ENCODE results near the gene LIN37.
A peak's percentile ranks its signal among the peaks of the same experiment; 100 is the strongest.
"Not testable (repeated sequence)": the region's sequence is repeated elsewhere in the genome, so short reads cannot be mapped to it uniquely, and the experiment has no call there.

LIN37 gene

GRCh38 chr19:35760711-35761349 is 12.5 kb downstream of the LIN37 start:
- Histone ChIP-seq H3K36me3 (ENCODE audit: control insufficient read depth, insufficient read depth, low read length) (peaks cover 14% of the 10 kb centered on the region), H3K4me3 (ENCODE audit: insufficient read depth, low read depth, low read length) (no peak overlapping the region)
- 95 to 96% methylated on average over 4 of the region's 4 CpGs for WGBS, 2 experiments

GRCh38 chr19:35764432-35765315 is 16.3 kb downstream of the LIN37 start:
- 93 to 95% methylated on average over 17 of the region's 17 CpGs for WGBS, 2 experiments
- H3K27me3 ChIP-seq (ENCODE audit: control insufficient read depth, insufficient read depth, low read length, poor library complexity, severe bottlenecking) = no peaks in the 10 kb centered on the region
- H3K36me3 ChIP-seq (ENCODE audit: control insufficient read depth, insufficient read depth, low read length) = peaks cover 14% of the 10 kb centered on the region
- no peaks in the 10 kb centered on the region for H3K9me3 ChIP-seq (ENCODE audit: control insufficient read depth, low read length)
- no peak overlapping the region for H3K27ac ChIP-seq (ENCODE audit: insufficient read depth, low read depth, low read length, poor library complexity, severe bottlenecking)
- H3K4me1 ChIP-seq (ENCODE audit: control insufficient read depth, insufficient read depth, low read length) = peaks cover 8% of the 10 kb centered on the region
- no peak overlapping the region for H3K4me3 ChIP-seq (ENCODE audit: insufficient read depth, low read depth, low read length)

More at GRCh38 chr19:35760711-35761349, 12.5 kb downstream of the LIN37 start:
- peaks cover 12% of the 10 kb centered on the region for H3K27me3 ChIP-seq (ENCODE audit: control insufficient read depth, insufficient read depth, low read length, poor library complexity, severe bottlenecking)
- H3K4me1 ChIP-seq (ENCODE audit: control insufficient read depth, insufficient read depth, low read length) = peaks cover 14% of the 10 kb centered on the region
- no peak overlapping the region for H3K27ac ChIP-seq (ENCODE audit: insufficient read depth, low read depth, low read length, poor library complexity, severe bottlenecking)
- H3K9me3 ChIP-seq (ENCODE audit: control insufficient read depth, low read length) = no peaks in the 10 kb centered on the region

- 84 to 91% methylated on average over 11 of the region's 11 CpGs for WGBS, 2 experiments
These were observed 18.3 kb downstream of the LIN37 start for GRCh38 chr19:35766571-35767104.

GRCh38 chr19:35767288-35768081 is 19.1 kb downstream of the LIN37 start:
- H3K27ac ChIP-seq (ENCODE audit: insufficient read depth, low read depth, low read length, poor library complexity, severe bottlenecking) = no peak overlapping the region
- no peak overlapping the region for H3K4me3 ChIP-seq (ENCODE audit: insufficient read depth, low read depth, low read length)
- no peaks in the 10 kb centered on the region for H3K9me3 ChIP-seq (ENCODE audit: control insufficient read depth, low read length)
- peaks cover 5% of the 10 kb centered on the region for H3K36me3 ChIP-seq (ENCODE audit: control insufficient read depth, insufficient read depth, low read length)
- H3K4me1 ChIP-seq (ENCODE audit: control insufficient read depth, insufficient read depth, low read length) = peaks cover 8% of the 10 kb centered on the region
- H3K27me3 ChIP-seq (ENCODE audit: control insufficient read depth, insufficient read depth, low read length, poor library complexity, severe bottlenecking) = no peaks in the 10 kb centered on the region
- 54 to 55% methylated on average over 34 of the region's 34 CpGs for WGBS, 2 experiments

More at GRCh38 chr19:35766571-35767104, 18.3 kb downstream of the LIN37 start:
- no peaks in the 10 kb centered on the region for H3K27me3 ChIP-seq (ENCODE audit: control insufficient read depth, insufficient read depth, low read length, poor library complexity, severe bottlenecking)
- H3K4me3 ChIP-seq (ENCODE audit: insufficient read depth, low read depth, low read length) = no peak overlapping the region
- peaks cover 8% of the 10 kb centered on the region for H3K4me1 ChIP-seq (ENCODE audit: control insufficient read depth, insufficient read depth, low read length)
- H3K27ac ChIP-seq (ENCODE audit: insufficient read depth, low read depth, low read length, poor library complexity, severe bottlenecking) = no peak overlapping the region
- peaks cover 10% of the 10 kb centered on the region for H3K36me3 ChIP-seq (ENCODE audit: control insufficient read depth, insufficient read depth, low read length)
- no peaks in the 10 kb centered on the region for H3K9me3 ChIP-seq (ENCODE audit: control insufficient read depth, low read length)

- H3K9me3 ChIP-seq (ENCODE audit: control insufficient read depth, low read length) = no peaks in the 10 kb centered on the region
- H3K4me3 ChIP-seq (ENCODE audit: insufficient read depth, low read depth, low read length) = no peak overlapping the region
- WGBS, 2 experiments = 64 to 65% methylated on average over 15 of the region's 15 CpGs
- H3K27ac ChIP-seq (ENCODE audit: insufficient read depth, low read depth, low read length, poor library complexity, severe bottlenecking) = no peak overlapping the region
- H3K27me3 ChIP-seq (ENCODE audit: control insufficient read depth, insufficient read depth, low read length, poor library complexity, severe bottlenecking) = no peaks in the 10 kb centered on the region
- peaks cover 4% of the 10 kb centered on the region for H3K36me3 ChIP-seq (ENCODE audit: control insufficient read depth, insufficient read depth, low read length)
- H3K4me1 ChIP-seq (ENCODE audit: control insufficient read depth, insufficient read depth, low read length) = peaks cover 8% of the 10 kb centered on the region
These were observed 19.7 kb downstream of the LIN37 start for GRCh38 chr19:35768082-35768421.

GRCh38 chr19:35772362-35772761 is 24.0 kb downstream of the LIN37 start:
- WGBS, 2 experiments = 88 to 92% methylated on average over 5 of the region's 5 CpGs
- H3K9me3 ChIP-seq (ENCODE audit: control insufficient read depth, low read length); H3K4me3 ChIP-seq (ENCODE audit: insufficient read depth, low read depth, low read length); H3K36me3 ChIP-seq (ENCODE audit: control insufficient read depth, insufficient read depth, low read length); H3K27ac ChIP-seq (ENCODE audit: insufficient read depth, low read depth, low read length, poor library complexity, severe bottlenecking): not testable (repeated sequence)
- Histone ChIP-seq H3K27me3 (ENCODE audit: control insufficient read depth, insufficient read depth, low read length, poor library complexity, severe bottlenecking) (peaks cover 14% of the 10 kb centered on the region), H3K4me1 (ENCODE audit: control insufficient read depth, insufficient read depth, low read length) (peaks cover 29% of the 10 kb centered on the region)

- 84 to 85% methylated on average over 9 of the region's 9 CpGs for WGBS, 2 experiments
- peaks cover 14% of the 10 kb centered on the region for H3K27me3 ChIP-seq (ENCODE audit: control insufficient read depth, insufficient read depth, low read length, poor library complexity, severe bottlenecking)
- no peaks in the 10 kb centered on the region for H3K36me3 ChIP-seq (ENCODE audit: control insufficient read depth, insufficient read depth, low read length)
- H3K9me3 ChIP-seq (ENCODE audit: control insufficient read depth, low read length) = no peaks in the 10 kb centered on the region
- no peak overlapping the region for H3K27ac ChIP-seq (ENCODE audit: insufficient read depth, low read depth, low read length, poor library complexity, severe bottlenecking)
- no peak overlapping the region for H3K4me3 ChIP-seq (ENCODE audit: insufficient read depth, low read depth, low read length)
- peaks cover 26% of the 10 kb centered on the region for H3K4me1 ChIP-seq (ENCODE audit: control insufficient read depth, insufficient read depth, low read length)
These were observed 24.8 kb downstream of the LIN37 start for GRCh38 chr19:35773020-35773806.

GRCh38 chr19:35774274-35775045 is 26.1 kb downstream of the LIN37 start:
- peaks cover 14% of the 10 kb centered on the region for H3K27me3 ChIP-seq (ENCODE audit: control insufficient read depth, insufficient read depth, low read length, poor library complexity, severe bottlenecking)
- H3K4me1 ChIP-seq (ENCODE audit: control insufficient read depth, insufficient read depth, low read length) = peaks cover 26% of the 10 kb centered on the region
- peak overlapping the region; percentile 8 for H3K4me3 ChIP-seq (ENCODE audit: insufficient read depth, low read depth, low read length)
- H3K9me3 ChIP-seq (ENCODE audit: control insufficient read depth, low read length) = no peaks in the 10 kb centered on the region
- no peak overlapping the region for H3K27ac ChIP-seq (ENCODE audit: insufficient read depth, low read depth, low read length, poor library complexity, severe bottlenecking)
- no peaks in the 10 kb centered on the region for H3K36me3 ChIP-seq (ENCODE audit: control insufficient read depth, insufficient read depth, low read length)
- WGBS, 2 experiments = 63 to 64% methylated on average over 16 of the region's 16 CpGs

GRCh38 chr19:35775046-35775297 is 26.6 kb downstream of the LIN37 start:
- WGBS, 2 experiments = 30 to 34% methylated on average over 9 of the region's 9 CpGs
- Histone ChIP-seq H3K36me3 (ENCODE audit: control insufficient read depth, insufficient read depth, low read length) (no peaks in the 10 kb centered on the region), H3K27me3 (ENCODE audit: control insufficient read depth, insufficient read depth, low read length, poor library complexity, severe bottlenecking) (peaks cover 14% of the 10 kb centered on the region), H3K4me3 (ENCODE audit: insufficient read depth, low read depth, low read length) (peak overlapping the region; percentile 8), H3K4me1 (ENCODE audit: control insufficient read depth, insufficient read depth, low read length) (peaks cover 26% of the 10 kb centered on the region), H3K27ac (ENCODE audit: insufficient read depth, low read depth, low read length, poor library complexity, severe bottlenecking) (no peak overlapping the region), H3K9me3 (ENCODE audit: control insufficient read depth, low read length) (no peaks in the 10 kb centered on the region)

Data from ectodermal cell (in vitro differentiated cells).